HCT116 (cell line): ENCODE results near the gene MRPL20. TPM values are rescaled to one million over a fixed set of nuclear protein-coding genes. Genes with fewer than 3 reads are reported as not detected.
"Not testable (repeated sequence)": the region's sequence is repeated elsewhere in the genome, so short reads cannot be mapped to it uniquely, and the experiment has no call there.

ENCODE experiments used
- ATAC-seq: fragments of 200-7000 bp; cut with Tn5 transposase; 2 replicates; pipeline ENCODE4 v1.9.1; 2020; ENCODE audit warnings: mild to moderate bottlenecking, moderate library complexity
- BruUV-seq: library from RNA; stranded (reverse); fragments of 400-500 nt; replicated peaks from 2 replicates; lab custom pipeline; 2021; lab: Mats Ljungman, UMichigan
- CTCF ChIA-PET: fragments of 300-600 bp; sonication (Branson Sonifier 250); formaldehyde crosslinking; loops from one replicate; lab custom pipeline; 2021; ENCODE audit warnings: antibody characterized with exemption; lab: Charles Lee
- POLR2A ChIA-PET: fragments of 300-600, 350-600 bp; sonication (Branson Sonifier 250); formaldehyde crosslinking; loops from one replicate; lab custom pipeline; 2021; ENCODE audit warnings: antibody characterized with exemption; lab: Charles Lee
- RAD21 ChIA-PET, 2 experiments: fragments of 300-600 bp; sonication (Branson Sonifier 250); formaldehyde crosslinking; loops; one replicate each; lab custom pipeline; 2023; ENCODE audit warnings: low total read pairs in 2 of 2; ENCODE audit not compliant: uncharacterized antibody in 2 of 2, unreplicated experiment in 2 of 2, low non-redundant PET in 1 of 2; lab: Charles Lee
- DNase-seq: peaks from one replicate; pipeline ENCODE4 v3.0.0-alpha.2; 2010; ENCODE audit warnings: low read depth, low spot score
- H2AFZ ChIP-seq: fragments of 200-600 bp; shearing (Covaris generic), sonication (generic); 2 replicates; pipeline ENCODE4 v1.6.1; 2017; ENCODE audit warnings: low read depth, mixed run types, mixed read lengths, antibody characterized with exemption, low read length; ENCODE audit not compliant: poor library complexity, severe bottlenecking
- H3K27ac ChIP-seq: 2 replicates; pipeline ENCODE4 v1.5.1; 2012; ENCODE audit warnings: low read depth, low read length
- H3K27me3 ChIP-seq: fragments of 200-600 bp; sonication (generic); 2 replicates; pipeline ENCODE4 v1.6.1; 2016; ENCODE audit warnings: mixed run types, low read length, mixed read lengths; ENCODE audit not compliant: insufficient read depth
- H3K36me3 ChIP-seq, 2 experiments: fragments of 200-500 bp in 1 of 2; fragments of 200-600 bp in 1 of 2; sonication (Bioruptor generic) in 1 of 2; sonication (generic) in 1 of 2; 2 replicates each; pipeline versions ENCODE4 v1.5.1 to v1.6.1; 2014 to 2016; ENCODE audit warnings: low read length in 2 of 2, inconsistent platforms in 1 of 2, mixed read lengths in 1 of 2, mixed run types in 1 of 2; ENCODE audit not compliant: insufficient read depth in 2 of 2, control insufficient read depth in 1 of 2
- H3K4me1 ChIP-seq, 2 experiments: fragments of 200-600 bp in 1 of 2; sonication (generic) in 1 of 2; 2 replicates each; pipeline versions ENCODE4 v1.5.1 to v1.6.1; 2012 to 2017; ENCODE audit warnings: low read length in 2 of 2, inconsistent platforms in 1 of 2, mild to moderate bottlenecking in 1 of 2, mixed read lengths in 1 of 2, mixed run types in 1 of 2, moderate library complexity in 1 of 2; ENCODE audit not compliant: insufficient read depth in 2 of 2, control insufficient read depth in 1 of 2
- H3K4me2 ChIP-seq: fragments of 200-600 bp; sonication (generic); 2 replicates; pipeline ENCODE4 v1.6.1; 2017; ENCODE audit warnings: mixed run types, low read length, mixed read lengths
- H3K4me3 ChIP-seq, 2 experiments: fragments of 200-600 bp in 1 of 2; sonication (generic) in 1 of 2; replicated peaks in 1 of 2; 2 replicates each; pipeline ENCODE4 v1.5.1; 2011 to 2016; ENCODE audit warnings: low read length in 2 of 2, control low read depth in 1 of 2, low read depth in 1 of 2, mild to moderate bottlenecking in 1 of 2, mixed read lengths in 1 of 2, mixed run types in 1 of 2
- H3K79me2 ChIP-seq: fragments of 200-600 bp; sonication (generic); 2 replicates; pipeline ENCODE4 v1.6.1; 2017; ENCODE audit warnings: mild to moderate bottlenecking, mixed run types, low read length, moderate library complexity, mixed read lengths; ENCODE audit not compliant: insufficient read depth
- H3K9ac ChIP-seq: fragments of 200-600 bp; sonication (generic); 2 replicates; pipeline ENCODE4 v1.6.1; 2016; ENCODE audit warnings: low read length, mixed read lengths
- H3K9me2 ChIP-seq: fragments of 200-600 bp; sonication (generic), shearing (Covaris generic); 2 replicates; pipeline ENCODE4 v1.6.1; 2017; ENCODE audit warnings: mixed run types, mild to moderate bottlenecking, moderate library complexity; ENCODE audit not compliant: insufficient read depth
- H3K9me3 ChIP-seq, 2 experiments: fragments of 200-500 bp in 1 of 2; fragments of 200-600 bp in 1 of 2; sonication (Bioruptor generic) in 1 of 2; sonication (generic) in 1 of 2; 2 replicates each; pipeline ENCODE4 v1.6.1; 2014 to 2017; ENCODE audit warnings: low read length in 2 of 2, mixed read lengths in 2 of 2, inconsistent platforms in 1 of 2, low read depth in 1 of 2, mild to moderate bottlenecking in 1 of 2, mixed run types in 1 of 2, moderate library complexity in 1 of 2; ENCODE audit not compliant: control insufficient read depth in 1 of 2, insufficient read depth in 1 of 2
- H4K20me1 ChIP-seq: fragments of 200-600 bp; sonication (generic), shearing (Covaris generic); 2 replicates; pipeline ENCODE4 v1.6.1; 2017; ENCODE audit warnings: mixed run types, mild to moderate bottlenecking, moderate library complexity; ENCODE audit not compliant: insufficient read depth
- CBX3 ChIP-seq: IDR thresholded peaks from 2 replicates; pipeline ENCODE4 v1.6.1; 2012; ENCODE audit warnings: low read depth
- EGR1 ChIP-seq: IDR thresholded peaks from 2 replicates; pipeline ENCODE4 v1.6.1; 2012; ENCODE audit warnings: low read depth
- FOSL1 ChIP-seq: IDR thresholded peaks from 2 replicates; pipeline ENCODE4 v1.6.1; 2012; ENCODE audit warnings: low read depth
- JUND ChIP-seq: IDR thresholded peaks from 2 replicates; pipeline ENCODE4 v1.6.1; 2012
- POLR2A ChIP-seq: IDR thresholded peaks from 2 replicates; pipeline ENCODE4 v1.7.0; 2011; ENCODE audit warnings: borderline replicate concordance; ENCODE audit not compliant: insufficient read depth, insufficient read length; ENCODE audit errors: extremely low read depth
- POLR2AphosphoS5 ChIP-seq: IDR thresholded peaks from 2 replicates; pipeline ENCODE4 v1.6.1; 2011; ENCODE audit warnings: mild to moderate bottlenecking, low read depth, low read length, moderate library complexity
- RAD21 ChIP-seq: IDR thresholded peaks from 2 replicates; pipeline ENCODE4 v1.6.1; 2012; ENCODE audit warnings: low read depth, mild to moderate bottlenecking
- SP1 ChIP-seq: IDR thresholded peaks from 2 replicates; pipeline ENCODE4 v1.6.1; 2012; ENCODE audit warnings: low read depth
- TCF7L2 ChIP-seq: IDR thresholded peaks from 2 replicates; pipeline ENCODE4 v1.7.0; 2011; ENCODE audit warnings: borderline replicate concordance, inconsistent platforms; ENCODE audit not compliant: insufficient read depth, insufficient read length; ENCODE audit errors: extremely low read depth
- intact Hi-C: fragments of 100-400 bp; cut with micrococcal nuclease; formaldehyde crosslinking; loops from 2 replicates; pipeline ENCODE4 v1.10.0; 2022
- total RNA-seq: library from RNA; stranded (reverse); gene quantifications from one replicate; pipeline ENCODE4 v1.2.1, GENCODE V29; 2021; ENCODE audit not compliant: unreplicated experiment

MRPL20 gene
- total RNA-seq, 1 experiment from 2014 or later = 131 TPM

- H2AFZ ChIP-seq, ATAC-seq, H4K20me1 ChIP-seq, intact Hi-C loops, H3K9ac ChIP-seq, H3K4me3 ChIP-seq, H3K36me3 ChIP-seq, DNase-seq, H3K4me2 ChIP-seq, RAD21 ChIA-PET, POLR2A ChIA-PET, H3K9me2 ChIP-seq, CTCF ChIA-PET, H3K27ac ChIP-seq, H3K27me3 ChIP-seq, H3K4me1 ChIP-seq, H3K9me3 ChIP-seq, BruUV-seq: not testable (repeated sequence)
- 0 out of 2 replicates have a peak, but pooled peaks have one; percentile 19 for TF ChIP-seq CBX3
- peaks cover 24% of the 10 kb centered on the region for H3K79me2 ChIP-seq
Measured at GRCh38 chr1:1412311-1412902, 5.3 kb upstream of the MRPL20 start.

- POLR2A ChIA-PET = interaction anchor here (0.6 kb wide), 1 partner anchor 9 kb away, joined by 3 read pairs; no protein-coding TSS in a partner anchor
- CTCF ChIA-PET = no interaction called here
- TF ChIP-seq POLR2A = peak; percentile 17
- no peak for TF ChIP-seq TCF7L2
- no peak for TF ChIP-seq RAD21
- peak; percentile 15; the same call in 1 of the 2 replicates for TF ChIP-seq JUND
- no peak for TF ChIP-seq EGR1
- TF ChIP-seq SP1 = no peak
- TF ChIP-seq FOSL1 = no peak
- TF ChIP-seq POLR2AphosphoS5 = peak; percentile 41; the same call in 1 of the 2 replicates
Measured at GRCh38 chr1:1411626-1412025, 4.5 kb upstream of the MRPL20 start.

GRCh38 chr1:1410238-1410637, 3.1 kb upstream of the MRPL20 start:
- H3K4me2 ChIP-seq, H3K27me3 ChIP-seq, DNase-seq, H2AFZ ChIP-seq, H3K27ac ChIP-seq, H3K9me2 ChIP-seq, H4K20me1 ChIP-seq, ATAC-seq, H3K9ac ChIP-seq, BruUV-seq, intact Hi-C loops, H3K4me3 ChIP-seq, H3K9me3 ChIP-seq, CTCF ChIA-PET: not testable (repeated sequence)
- H3K79me2 ChIP-seq = peaks cover 45% of the 10 kb centered on the region
- ChIA-PET RAD21 (interaction anchor here in 1 of 2 experiments (0.6 kb wide), 1 partner anchor 12 kb away, joined by 6 read pairs; no protein-coding TSS in a partner anchor), POLR2A (interaction anchor here (1.0 kb wide), 1 partner anchor 22 kb away, joined by 3 read pairs; no protein-coding TSS in a partner anchor)
- H3K4me1 ChIP-seq = peaks cover 16 to 18% of the 10 kb centered on the region in 2 experiments
- H3K36me3 ChIP-seq = peaks cover 5 to 18% of the 10 kb centered on the region in 2 experiments; a peak in 3 of 4 replicates

More at GRCh38 chr1:1411626-1412025, 4.5 kb upstream of the MRPL20 start:
- peaks cover 31% of the 10 kb centered on the region for H3K79me2 ChIP-seq
- H3K4me1 ChIP-seq = peaks cover 6% of the 10 kb centered on the region in 2 experiments
- peaks cover 0 to 6% of the 10 kb centered on the region in 2 experiments; a peak in 1 of 4 replicates for H3K36me3 ChIP-seq
- H3K9me3 ChIP-seq = peaks cover 0 to 4% of the 10 kb centered on the region in 2 experiments; a peak in 1 of 4 replicates
- no peak overlapping the region for H3K4me2 ChIP-seq
- H3K4me3 ChIP-seq = no peak overlapping the region
- RAD21 ChIA-PET = no interaction called here
- no TSS peak for BruUV-seq
- no peak overlapping the region for H3K27ac ChIP-seq
- no peak overlapping the region for H3K9ac ChIP-seq
- ATAC-seq = no peak
- H4K20me1 ChIP-seq = peaks cover 4% of the 10 kb centered on the region; the same call in 1 of the 2 replicates
- H3K27me3 ChIP-seq = no peaks in the 10 kb centered on the region
- intact Hi-C loops = no loop called here
- DNase-seq = no peak
- H3K9me2 ChIP-seq = no peaks in the 10 kb centered on the region
- H2AFZ ChIP-seq = no peak overlapping the region
